ENCODE data around the gene ACTN3.

- TF ChIP-seq POLR2AphosphoS5 (IDR thresholded peaks at IDR 0.05; ENCODE audit: low read depth, low read length): no peak
- no peak for TF ChIP-seq SIN3A (IDR thresholded peaks at IDR 0.05; ENCODE audit: borderline replicate concordance, insufficient read depth, low read length)
- TF ChIP-seq TAF1 (IDR thresholded peaks at IDR 0.05; ENCODE audit: borderline replicate concordance, insufficient read depth, low read length): no peak
Observed at GRCh38 chr11:66568124-66568916, 21.6 kb downstream of the ACTN3 start, which contains the start of gene CTSF.

Measured in PFSK-1 (cell line).